Measurements from ENCODE around the gene CCDC149. TPM values are rescaled to one million over a fixed set of nuclear protein-coding genes. Genes with fewer than 3 reads are reported as not detected.

Gene CCDC149
- total and polyA plus RNA-seq, 2 of the 13 experiments (the other 11 are each of a cell fraction or from before 2014, with no cell fraction given), result 0.44 to 0.95 TPM

GRCh38 chr4:24799544-24800324, 113.1 kb downstream of the CCDC149 start:
- intact Hi-C loops (cut with micrococcal nuclease; ENCODE audit: unreplicated experiment) (no loop called here), in situ Hi-C loops (cut with HindIII; ENCODE audit: extremely low pct_ligation_motif_present, low pct_unique_long_range_greater_than_20kb) (no loop called here)
- H3K27me3 ChIP-seq (ENCODE audit: control insufficient read depth in 1 of 2, insufficient read depth in 2 of 2, low read length in 2 of 2), result peaks cover 1 to 21% of the 10 kb centered on the region in 2 experiments; a peak in 3 of 5 replicates
- no peak overlapping the region for H2AFZ ChIP-seq (ENCODE audit: low read length)
- DNase-seq (ENCODE audit: low spot score) (no peak), ATAC-seq (no peak), FAIRE-seq (no peak)
- H3K4me1 ChIP-seq (ENCODE audit: insufficient read depth, low read length), result peaks cover 11% of the 10 kb centered on the region
- H3K79me2 ChIP-seq (ENCODE audit: insufficient read depth, low read length), result no peaks in the 10 kb centered on the region
- H3K4me2 ChIP-seq (ENCODE audit: low read depth, low read length), result no peak overlapping the region
- H4K20me1 ChIP-seq (ENCODE audit: insufficient read depth, low read length), result no peaks in the 10 kb centered on the region
- TF ChIP-seq, protein P1, sequence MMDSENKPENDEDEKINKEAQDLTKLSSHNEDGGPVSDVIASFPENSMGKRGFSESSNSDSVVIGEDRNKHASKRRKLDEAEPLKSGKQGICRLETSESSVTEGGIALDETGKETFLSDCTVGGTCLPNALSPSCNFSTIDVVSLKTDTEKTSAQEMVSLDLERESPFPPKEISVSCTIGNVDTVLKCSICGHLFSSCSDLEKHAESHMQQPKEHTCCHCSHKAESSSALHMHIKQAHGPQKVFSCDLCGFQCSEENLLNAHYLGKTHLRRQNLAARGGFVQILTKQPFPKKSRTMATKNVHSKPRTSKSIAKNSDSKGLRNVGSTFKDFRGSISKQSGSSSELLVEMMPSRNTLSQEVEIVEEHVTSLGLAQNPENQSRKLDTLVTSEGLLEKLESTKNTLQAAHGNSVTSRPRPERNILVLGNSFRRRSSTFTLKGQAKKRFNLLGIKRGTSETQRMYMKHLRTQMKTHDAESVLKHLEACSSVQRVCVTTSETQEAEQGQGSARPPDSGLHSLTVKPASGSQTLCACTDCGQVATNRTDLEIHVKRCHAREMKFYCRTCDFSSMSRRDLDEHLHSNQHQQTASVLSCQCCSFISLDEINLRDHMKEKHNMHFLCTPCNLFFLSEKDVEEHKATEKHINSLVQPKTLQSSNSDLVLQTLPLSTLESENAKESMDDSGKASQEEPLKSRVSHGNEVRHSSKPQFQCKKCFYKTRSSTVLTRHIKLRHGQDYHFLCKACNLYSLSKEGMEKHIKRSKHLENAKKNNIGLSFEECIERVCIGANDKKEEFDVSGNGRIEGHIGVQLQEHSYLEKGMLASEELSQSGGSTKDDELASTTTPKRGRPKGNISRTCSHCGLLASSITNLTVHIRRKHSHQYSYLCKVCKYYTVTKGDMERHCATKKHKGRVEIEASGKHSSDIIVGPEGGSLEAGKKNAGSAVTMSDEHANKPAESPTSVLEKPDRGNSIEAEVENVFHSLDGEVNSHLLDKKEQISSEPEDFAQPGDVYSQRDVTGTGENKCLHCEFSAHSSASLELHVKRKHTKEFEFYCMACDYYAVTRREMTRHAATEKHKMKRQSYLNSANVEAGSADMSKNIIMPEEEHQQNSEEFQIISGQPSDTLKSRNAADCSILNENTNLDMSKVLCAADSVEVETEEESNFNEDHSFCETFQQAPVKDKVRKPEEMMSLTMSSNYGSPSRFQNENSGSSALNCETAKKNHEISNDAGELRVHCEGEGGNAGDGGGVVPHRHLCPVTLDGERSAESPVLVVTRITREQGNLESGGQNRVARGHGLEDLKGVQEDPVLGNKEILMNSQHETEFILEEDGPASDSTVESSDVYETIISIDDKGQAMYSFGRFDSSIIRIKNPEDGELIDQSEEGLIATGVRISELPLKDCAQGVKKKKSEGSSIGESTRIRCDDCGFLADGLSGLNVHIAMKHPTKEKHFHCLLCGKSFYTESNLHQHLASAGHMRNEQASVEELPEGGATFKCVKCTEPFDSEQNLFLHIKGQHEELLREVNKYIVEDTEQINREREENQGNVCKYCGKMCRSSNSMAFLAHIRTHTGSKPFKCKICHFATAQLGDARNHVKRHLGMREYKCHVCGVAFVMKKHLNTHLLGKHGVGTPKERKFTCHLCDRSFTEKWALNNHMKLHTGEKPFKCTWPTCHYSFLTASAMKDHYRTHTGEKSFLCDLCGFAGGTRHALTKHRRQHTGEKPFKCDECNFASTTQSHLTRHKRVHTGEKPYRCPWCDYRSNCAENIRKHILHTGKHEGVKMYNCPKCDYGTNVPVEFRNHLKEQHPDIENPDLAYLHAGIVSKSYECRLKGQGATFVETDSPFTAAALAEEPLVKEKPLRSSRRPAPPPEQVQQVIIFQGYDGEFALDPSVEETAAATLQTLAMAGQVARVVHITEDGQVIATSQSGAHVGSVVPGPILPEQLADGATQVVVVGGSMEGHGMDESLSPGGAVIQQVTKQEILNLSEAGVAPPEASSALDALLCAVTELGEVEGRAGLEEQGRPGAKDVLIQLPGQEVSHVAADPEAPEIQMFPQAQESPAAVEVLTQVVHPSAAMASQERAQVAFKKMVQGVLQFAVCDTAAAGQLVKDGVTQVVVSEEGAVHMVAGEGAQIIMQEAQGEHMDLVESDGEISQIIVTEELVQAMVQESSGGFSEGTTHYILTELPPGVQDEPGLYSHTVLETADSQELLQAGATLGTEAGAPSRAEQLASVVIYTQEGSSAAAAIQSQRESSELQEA (CRISPR knock-in tag; IDR thresholded peaks at IDR 0.05; ENCODE audit: not compliant biosample characterization), result no peak
- TF ChIP-seq SATB2 (CRISPR knock-in tag; IDR thresholded peaks at IDR 0.05), result no peak
- BruUV-seq (replicated peaks), result no TSS peak
- CTCF ChIA-PET (ENCODE audit: low intra/inter-chr PET ratio, low total read pairs), result no interaction called here
- no peaks in the 10 kb centered on the region for H3K36me3 ChIP-seq (replicated peaks in 1 of 2; ENCODE audit: control insufficient read depth in 1 of 2, insufficient read depth in 2 of 2, low read length in 2 of 2)
- H3K4me3 ChIP-seq (replicated peaks in 1 of 3; ENCODE audit: insufficient read depth in 1 of 3, low read depth in 2 of 3, low read length in 3 of 3), result no peak overlapping the region
- no peaks in the 10 kb centered on the region for H3K9me3 ChIP-seq (ENCODE audit: low read length)
- POLR2A ChIA-PET, result no interaction called here
- H3K9ac ChIP-seq (ENCODE audit: insufficient read depth, low read depth, low read length), result no peak overlapping the region
- 70% methylated on average over 28 of the region's 103 CpGs for WGBS (ENCODE audit: low lambda C conversion rate)
- no peak overlapping the region for H3K27ac ChIP-seq (ENCODE audit: extremely low read length, insufficient read depth, low read length)

Measured in HepG2 (cell line).